Kidney epithelial cell (primary cell): ENCODE results near the gene PARD6B. TPM values are rescaled to one million over a fixed set of nuclear protein-coding genes. Genes with fewer than 3 reads are reported as not detected.

Experiments used
- DNase-seq: peaks from one replicate; pipeline ENCODE4 v3.0.0-alpha.2; 2010; ENCODE audit warnings: low read depth
- H3K27me3 ChIP-seq: 2 replicates; pipeline ENCODE4 v1.6.0; 2011; ENCODE audit warnings: low read length; ENCODE audit not compliant: control insufficient read depth, insufficient read depth
- H3K36me3 ChIP-seq: 2 replicates; pipeline ENCODE4 v1.5.1; 2011; ENCODE audit warnings: low read length; ENCODE audit not compliant: control insufficient read depth, insufficient read depth
- H3K4me3 ChIP-seq: 2 replicates; pipeline ENCODE4 v1.5.1; 2011; ENCODE audit warnings: low read depth, mild to moderate bottlenecking, control low read depth, low read length
- total RNA-seq: library from RNA; depleted of rRNA; stranded (reverse); fragments of >200 nt; gene quantifications from 2 replicates; pipeline ENCODE4 v1.2.3, GENCODE V29; 2015
- TF ChIP-seq, protein P1 (sequence below): IDR thresholded peaks from 2 replicates; pipeline ENCODE4 v1.5.1; 2011; ENCODE audit warnings: mild to moderate bottlenecking, moderate library complexity, low read length, control low read depth, inconsistent platforms; ENCODE audit not compliant: insufficient read depth, poor library complexity, severe bottlenecking

PARD6B gene, protein sequence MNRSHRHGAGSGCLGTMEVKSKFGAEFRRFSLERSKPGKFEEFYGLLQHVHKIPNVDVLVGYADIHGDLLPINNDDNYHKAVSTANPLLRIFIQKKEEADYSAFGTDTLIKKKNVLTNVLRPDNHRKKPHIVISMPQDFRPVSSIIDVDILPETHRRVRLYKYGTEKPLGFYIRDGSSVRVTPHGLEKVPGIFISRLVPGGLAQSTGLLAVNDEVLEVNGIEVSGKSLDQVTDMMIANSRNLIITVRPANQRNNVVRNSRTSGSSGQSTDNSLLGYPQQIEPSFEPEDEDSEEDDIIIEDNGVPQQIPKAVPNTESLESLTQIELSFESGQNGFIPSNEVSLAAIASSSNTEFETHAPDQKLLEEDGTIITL
- 23.7 and 24.0 TPM in 2 replicates for total RNA-seq

DNA sequence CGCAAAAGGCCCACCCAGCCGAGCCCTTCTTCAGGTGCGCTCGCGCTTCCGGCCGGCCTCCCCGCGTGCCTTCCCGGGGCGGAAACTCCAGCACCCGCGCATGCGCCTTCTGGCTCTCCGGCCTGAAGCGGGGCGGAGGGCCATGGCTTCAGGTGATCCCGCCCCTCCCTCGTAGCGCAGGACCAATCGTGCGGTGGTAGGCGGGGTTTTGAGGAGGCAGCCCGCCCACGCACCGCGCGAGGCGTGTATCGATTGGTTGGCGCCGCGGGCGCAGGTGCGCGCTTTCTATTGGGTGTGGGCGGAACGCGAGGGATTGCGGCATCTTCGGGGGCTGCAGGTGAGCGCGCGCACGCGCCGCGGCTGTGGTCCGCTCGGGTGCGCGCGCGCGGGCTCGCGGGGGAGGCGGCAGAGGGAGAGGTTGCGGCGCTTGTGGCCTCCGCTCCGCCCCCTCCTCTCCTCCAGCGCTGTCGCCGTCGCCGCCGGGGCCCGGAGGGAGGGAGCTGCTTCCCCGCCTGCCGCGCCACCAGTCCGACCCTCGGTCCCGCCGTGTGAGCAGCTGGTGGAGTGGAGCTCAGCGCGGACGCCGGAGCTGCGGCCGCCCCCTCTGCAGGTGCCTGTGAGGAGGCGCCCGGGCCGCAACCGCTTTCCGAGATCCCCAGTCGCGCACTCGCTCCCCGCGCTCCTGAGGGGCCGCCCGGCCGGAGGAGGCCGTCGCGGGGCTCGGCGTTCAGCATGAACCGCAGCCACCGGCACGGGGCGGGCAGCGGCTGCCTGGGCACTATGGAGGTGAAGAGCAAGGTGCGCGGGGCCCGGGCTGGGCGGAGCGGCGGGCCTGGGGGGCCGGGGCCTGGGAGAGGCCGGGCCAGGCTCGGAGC lies at the start of gene PARD6B:
TSS of gene PARD6B (plus strand) at position 526 of the 875 bp plus-strand sequence. CDS start at position 733, 207 bp downstream.
- peak; percentile 87 for DNase-seq
- peak within 1 kb of the TSS; percentile 78 for H3K4me3 ChIP-seq

DNA sequence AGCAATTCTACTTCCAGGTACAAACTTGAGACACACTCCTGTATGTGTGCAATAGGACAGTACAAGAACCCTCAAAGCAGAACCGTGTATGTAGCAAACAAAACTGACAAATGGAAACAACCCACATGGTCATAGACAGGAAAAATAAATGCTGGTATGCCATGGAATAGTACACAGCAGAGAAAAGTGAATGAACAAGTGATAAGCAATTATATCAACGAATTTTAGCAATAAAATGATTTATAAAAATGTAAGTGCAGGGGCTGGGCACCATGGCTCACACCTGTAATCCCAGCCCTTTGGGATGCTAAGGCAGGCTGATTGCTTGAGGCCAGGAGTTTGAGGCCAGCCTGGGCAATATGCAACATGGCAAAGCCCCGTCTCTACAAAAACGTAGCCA lies 49.3 kb upstream of the PARD6B start:
- no peaks in the 10 kb centered on the region for H3K36me3 ChIP-seq
- no peak for DNase-seq

More for the DNA sequence above, at the start of gene PARD6B:
- H3K27me3 ChIP-seq: no peaks in the 10 kb centered on the region
- TF ChIP-seq, protein P1, sequence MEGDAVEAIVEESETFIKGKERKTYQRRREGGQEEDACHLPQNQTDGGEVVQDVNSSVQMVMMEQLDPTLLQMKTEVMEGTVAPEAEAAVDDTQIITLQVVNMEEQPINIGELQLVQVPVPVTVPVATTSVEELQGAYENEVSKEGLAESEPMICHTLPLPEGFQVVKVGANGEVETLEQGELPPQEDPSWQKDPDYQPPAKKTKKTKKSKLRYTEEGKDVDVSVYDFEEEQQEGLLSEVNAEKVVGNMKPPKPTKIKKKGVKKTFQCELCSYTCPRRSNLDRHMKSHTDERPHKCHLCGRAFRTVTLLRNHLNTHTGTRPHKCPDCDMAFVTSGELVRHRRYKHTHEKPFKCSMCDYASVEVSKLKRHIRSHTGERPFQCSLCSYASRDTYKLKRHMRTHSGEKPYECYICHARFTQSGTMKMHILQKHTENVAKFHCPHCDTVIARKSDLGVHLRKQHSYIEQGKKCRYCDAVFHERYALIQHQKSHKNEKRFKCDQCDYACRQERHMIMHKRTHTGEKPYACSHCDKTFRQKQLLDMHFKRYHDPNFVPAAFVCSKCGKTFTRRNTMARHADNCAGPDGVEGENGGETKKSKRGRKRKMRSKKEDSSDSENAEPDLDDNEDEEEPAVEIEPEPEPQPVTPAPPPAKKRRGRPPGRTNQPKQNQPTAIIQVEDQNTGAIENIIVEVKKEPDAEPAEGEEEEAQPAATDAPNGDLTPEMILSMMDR: no peak
- no peaks in the 10 kb centered on the region for H3K36me3 ChIP-seq

DNA sequence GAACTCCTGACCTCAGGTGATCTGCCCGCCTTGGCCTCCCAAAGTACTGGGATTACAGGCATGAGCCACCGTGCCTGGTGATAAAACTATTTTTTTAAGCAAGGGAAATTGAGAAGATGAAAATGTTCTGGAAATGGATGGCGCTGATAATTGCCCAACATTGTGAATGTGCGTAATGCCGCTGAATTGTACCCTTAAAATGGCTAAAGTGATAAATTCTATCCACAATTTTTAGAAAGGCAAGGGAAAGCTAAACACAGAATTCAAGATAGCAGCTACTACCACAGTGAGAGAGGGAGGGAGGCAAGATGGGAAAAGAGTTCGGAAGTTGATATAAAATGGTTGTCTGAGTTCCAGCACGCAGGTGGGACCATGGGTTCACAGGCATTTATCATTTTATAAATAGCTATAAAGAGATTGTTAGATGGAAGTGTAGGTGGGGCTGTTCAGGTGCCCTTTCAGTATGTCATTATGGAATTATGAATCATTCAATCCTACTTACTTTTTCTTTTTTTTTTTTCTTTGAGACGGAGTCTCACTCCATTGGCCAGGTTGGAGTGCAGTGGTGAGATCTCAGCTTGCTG lies 48.3 kb upstream of the PARD6B start:
- H3K4me3 ChIP-seq: no peak overlapping the region
- DNase-seq: no peak
- TF ChIP-seq, protein P1: no peak
- H3K36me3 ChIP-seq: no peaks in the 10 kb centered on the region
- H3K27me3 ChIP-seq: no peaks in the 10 kb centered on the region

More for the DNA sequence above, 49.3 kb upstream of the PARD6B start:
- TF ChIP-seq, protein P1: no peak
- Histone ChIP-seq H3K4me3 (no peak overlapping the region), H3K27me3 (no peaks in the 10 kb centered on the region)

DNA sequence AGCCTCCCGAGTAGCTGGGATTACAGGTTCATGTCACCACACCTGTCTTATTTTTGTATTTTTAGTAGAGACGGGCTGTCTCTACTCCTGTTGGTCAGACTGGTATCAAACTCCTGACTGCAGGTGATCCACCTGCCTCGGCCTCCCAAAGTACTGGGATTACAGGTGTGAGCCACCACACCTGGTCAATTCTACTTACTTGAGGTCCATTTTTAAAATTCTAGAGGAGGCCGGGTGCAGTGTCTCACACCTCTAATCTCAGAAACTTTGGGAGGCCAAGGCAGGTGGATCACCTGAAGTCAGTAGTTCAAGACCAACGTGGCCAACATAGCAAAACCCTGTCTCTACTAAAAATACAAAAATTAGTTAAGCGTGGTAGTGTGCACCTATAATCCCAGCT lies 47.8 kb upstream of the PARD6B start:
- H3K36me3 ChIP-seq: no peaks in the 10 kb centered on the region
- no peaks in the 10 kb centered on the region for H3K27me3 ChIP-seq
- TF ChIP-seq, protein P1: no peak
- no peak overlapping the region for H3K4me3 ChIP-seq
- DNase-seq: no peak

DNA sequence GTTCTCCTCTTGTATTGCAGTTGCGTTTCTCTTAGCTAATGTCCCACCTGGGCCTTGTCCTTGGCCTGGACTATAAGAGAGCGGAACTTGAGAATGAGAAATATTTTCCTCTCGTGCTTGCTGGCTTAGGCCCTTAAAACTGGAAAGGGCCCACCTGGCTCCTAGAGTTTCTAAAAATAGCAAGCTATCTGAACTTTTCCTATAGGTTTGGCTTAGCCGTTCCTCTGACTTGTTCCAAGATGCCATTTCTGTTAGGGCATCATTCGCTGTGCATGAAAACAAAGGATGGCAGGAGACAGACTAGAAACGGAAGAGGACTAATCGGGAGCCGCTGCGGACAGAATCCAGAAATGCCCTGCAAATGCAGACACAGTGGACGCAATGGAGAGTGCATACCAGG lies 44.6 kb upstream of the PARD6B start:
- H3K4me3 ChIP-seq: no peak overlapping the region
- no peak for DNase-seq
- TF ChIP-seq, protein P1: no peak
- H3K27me3 ChIP-seq: no peaks in the 10 kb centered on the region
- no peaks in the 10 kb centered on the region for H3K36me3 ChIP-seq
